AG10803 (cell line): Measurements from ENCODE around the gene CYP1A2.
A peak's percentile ranks its signal among the peaks of the same experiment; 100 is the strongest.

Experiments used
- DNase-seq: peaks from one replicate; pipeline ENCODE4 v3.0.0; 2010; ENCODE audit warnings: low read depth
- H3K4me3 ChIP-seq: 2 replicates; pipeline ENCODE4 v1.5.1; 2011; ENCODE audit warnings: mild to moderate bottlenecking, low read length, control low read depth
- TF ChIP-seq, protein P1 (sequence below): conservative IDR thresholded peaks from 2 replicates; pipeline ENCODE4 v1.5.1; 2011; ENCODE audit warnings: mild to moderate bottlenecking, low read length, control low read depth, inconsistent platforms

The CYP1A2 gene

DNA sequence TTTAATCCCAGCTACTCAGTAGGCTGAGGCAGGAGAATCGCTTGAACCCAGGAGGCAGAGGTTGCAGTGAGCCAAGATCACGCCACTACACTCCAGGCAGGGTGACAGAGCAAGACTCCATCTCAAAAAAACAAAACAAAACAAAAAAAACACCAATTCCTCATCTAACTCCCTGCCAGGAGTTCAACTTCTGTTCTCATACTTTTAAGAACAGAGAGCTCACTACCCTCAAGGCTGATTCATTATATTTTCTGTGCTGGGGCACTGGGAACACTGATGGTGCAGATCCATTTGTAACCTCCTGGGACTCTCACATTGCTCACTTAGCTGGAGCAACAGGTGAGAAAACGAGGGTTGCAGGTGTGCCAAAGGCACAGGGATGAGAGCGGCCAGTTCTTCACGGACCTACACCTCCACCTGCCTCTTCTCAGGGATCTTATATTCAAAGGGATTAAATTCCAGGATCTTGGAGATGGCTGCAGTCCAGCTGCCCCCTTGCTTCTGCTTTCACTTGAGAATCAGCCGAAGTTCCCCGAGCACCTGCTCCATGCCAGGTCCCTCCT, 20.9 kb downstream of the CYP1A2 start:
- no peak for DNase-seq
- TF ChIP-seq, protein P1, sequence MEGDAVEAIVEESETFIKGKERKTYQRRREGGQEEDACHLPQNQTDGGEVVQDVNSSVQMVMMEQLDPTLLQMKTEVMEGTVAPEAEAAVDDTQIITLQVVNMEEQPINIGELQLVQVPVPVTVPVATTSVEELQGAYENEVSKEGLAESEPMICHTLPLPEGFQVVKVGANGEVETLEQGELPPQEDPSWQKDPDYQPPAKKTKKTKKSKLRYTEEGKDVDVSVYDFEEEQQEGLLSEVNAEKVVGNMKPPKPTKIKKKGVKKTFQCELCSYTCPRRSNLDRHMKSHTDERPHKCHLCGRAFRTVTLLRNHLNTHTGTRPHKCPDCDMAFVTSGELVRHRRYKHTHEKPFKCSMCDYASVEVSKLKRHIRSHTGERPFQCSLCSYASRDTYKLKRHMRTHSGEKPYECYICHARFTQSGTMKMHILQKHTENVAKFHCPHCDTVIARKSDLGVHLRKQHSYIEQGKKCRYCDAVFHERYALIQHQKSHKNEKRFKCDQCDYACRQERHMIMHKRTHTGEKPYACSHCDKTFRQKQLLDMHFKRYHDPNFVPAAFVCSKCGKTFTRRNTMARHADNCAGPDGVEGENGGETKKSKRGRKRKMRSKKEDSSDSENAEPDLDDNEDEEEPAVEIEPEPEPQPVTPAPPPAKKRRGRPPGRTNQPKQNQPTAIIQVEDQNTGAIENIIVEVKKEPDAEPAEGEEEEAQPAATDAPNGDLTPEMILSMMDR, result 0 out of 2 replicates have a peak, but pooled peaks have one; percentile 0
- no peak overlapping the region for H3K4me3 ChIP-seq

DNA sequence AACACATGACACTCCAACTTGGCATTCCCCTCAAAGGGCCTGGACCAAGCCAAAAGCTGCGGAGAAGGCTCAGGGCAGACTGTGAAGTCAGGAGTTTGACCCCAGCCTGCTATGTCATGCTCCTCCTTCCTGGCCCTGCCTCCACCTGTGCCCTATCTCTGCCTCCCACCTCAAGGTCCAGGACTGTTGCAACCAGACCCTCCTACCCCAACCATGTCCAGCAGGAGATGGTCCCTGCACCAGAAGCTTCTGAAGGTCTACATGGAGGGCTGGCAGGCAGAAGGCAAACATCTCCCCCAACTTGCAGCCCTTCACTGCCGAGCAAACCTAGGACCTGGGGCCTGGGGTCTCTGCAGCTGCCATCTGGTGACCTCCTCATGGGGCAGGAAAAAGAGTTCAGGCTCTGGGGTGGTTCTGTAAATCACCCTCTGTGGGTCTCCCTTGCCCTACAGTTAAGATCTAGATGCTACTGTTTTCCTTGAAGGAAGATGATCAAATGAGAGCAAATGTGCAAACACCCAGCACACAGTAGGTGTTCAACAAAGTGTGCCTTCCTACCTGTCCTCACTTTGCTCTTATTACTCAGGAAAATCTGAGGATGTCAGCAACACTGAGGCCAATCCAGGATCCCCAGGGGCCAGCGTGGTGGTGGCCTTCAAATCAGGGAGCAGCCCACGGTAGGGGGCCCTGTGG, 21.7 kb downstream of the CYP1A2 start:
- TF ChIP-seq, protein P1, result no peak
- no peak for DNase-seq
- no peak overlapping the region for H3K4me3 ChIP-seq

DNA sequence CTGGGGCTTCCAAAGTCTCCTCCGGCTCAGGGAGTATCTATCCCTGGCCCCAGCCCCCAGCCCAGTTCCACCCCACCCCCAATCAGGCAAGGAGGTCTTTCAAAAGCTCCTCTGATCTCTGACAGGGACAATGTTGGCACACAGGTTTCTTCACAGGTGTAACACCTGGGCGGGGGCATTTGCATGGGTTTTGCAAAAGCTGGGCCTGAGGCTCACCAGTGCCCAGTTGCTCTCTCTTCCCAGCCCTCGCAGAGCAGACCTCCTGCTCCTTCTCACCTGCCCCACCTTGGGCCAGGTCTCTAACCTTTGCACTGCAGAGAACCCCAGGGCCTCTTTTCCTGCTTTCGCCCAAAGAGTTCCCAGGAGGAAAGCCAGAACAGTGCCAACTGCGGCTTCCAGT, 24.7 kb downstream of the CYP1A2 start:
- TF ChIP-seq, protein P1, result no peak
- no peak for DNase-seq
- no peak overlapping the region for H3K4me3 ChIP-seq

DNA sequence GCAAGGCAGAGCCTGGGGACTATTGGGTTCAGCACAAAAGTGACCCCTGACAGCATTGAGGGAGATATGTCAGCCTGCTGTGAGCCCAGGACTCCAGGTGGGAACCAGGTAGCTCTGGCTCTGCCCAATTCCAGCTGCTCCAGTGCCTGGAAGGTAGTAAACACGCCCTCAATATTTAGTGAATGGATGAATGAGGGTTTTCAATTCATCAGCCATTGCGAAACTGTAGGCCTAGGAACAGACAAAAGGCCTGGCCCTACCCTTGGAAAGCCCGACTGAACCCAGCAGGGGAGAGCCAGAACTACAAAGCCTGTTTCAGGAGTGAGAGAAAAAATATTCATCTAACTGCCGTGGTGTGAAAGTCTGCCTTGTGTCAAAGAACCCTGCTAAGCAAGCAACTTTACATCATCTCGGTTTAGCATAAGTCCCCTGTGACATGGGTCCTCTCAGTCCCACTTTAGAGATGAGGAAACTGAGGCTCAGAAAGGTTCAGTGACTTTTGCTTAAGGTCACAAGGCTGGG, 25.1 kb downstream of the CYP1A2 start:
- no peak overlapping the region for H3K4me3 ChIP-seq
- TF ChIP-seq, protein P1, result no peak
- DNase-seq, result no peak

DNA sequence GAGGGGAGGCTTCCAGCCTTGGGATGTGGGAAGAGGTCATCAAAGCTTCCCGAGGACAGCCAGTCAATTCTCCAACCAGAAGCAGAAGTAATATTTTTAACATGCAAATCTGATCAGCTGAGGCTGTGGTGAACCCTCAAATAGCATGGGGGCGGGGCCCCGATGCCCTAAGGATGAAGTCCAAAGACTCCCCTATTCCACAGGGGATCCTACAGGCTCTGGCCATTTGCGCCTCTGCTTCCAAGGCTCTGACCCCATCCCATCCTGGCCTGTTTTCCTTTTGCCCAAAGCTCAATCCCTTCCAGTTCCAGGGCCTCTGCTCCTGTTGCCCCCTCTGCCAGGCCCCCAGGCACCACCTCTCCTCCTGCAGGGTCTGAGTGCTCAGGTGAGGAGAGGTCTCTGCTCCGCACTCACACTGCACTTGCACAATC, 26.5 kb downstream of the CYP1A2 start:
- TF ChIP-seq, protein P1, result no peak
- no peak overlapping the region for H3K4me3 ChIP-seq
- no peak for DNase-seq

DNA sequence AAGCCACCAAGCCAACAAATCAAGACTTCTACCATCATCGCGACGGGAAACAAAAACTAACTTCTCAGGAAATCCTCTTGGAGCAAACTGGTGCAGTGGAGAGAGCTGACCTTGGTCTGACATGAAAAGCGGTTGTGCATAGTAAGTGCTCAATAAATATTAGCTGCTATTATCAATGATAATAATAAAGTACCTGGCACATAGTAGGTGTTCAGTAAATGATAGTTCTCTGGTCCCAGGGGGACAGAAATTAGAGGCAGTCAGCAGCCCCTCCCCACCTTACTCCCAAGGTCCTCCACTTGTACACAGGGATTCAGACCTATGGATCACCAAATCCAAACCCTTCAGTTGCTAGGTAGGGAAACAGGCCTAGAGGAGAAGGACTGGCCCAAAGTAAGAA, 27.2 kb downstream of the CYP1A2 start:
- TF ChIP-seq, protein P1, result no peak
- DNase-seq, result no peak
- no peak overlapping the region for H3K4me3 ChIP-seq
